Measurements from ENCODE around the gene NMS. TPM values are rescaled to one million over a fixed set of nuclear protein-coding genes. Genes with fewer than 3 reads are reported as not detected.

Gene NMS
- total RNA-seq, 1 donor from 2014 or later, result not detected

GRCh38 chr2:100484390-100484789, 14.1 kb downstream of the NMS start:
- Mint-ChIP-seq H3K4me1 (no peaks in the 10 kb centered on the region), H3K9me3 (no peaks in the 10 kb centered on the region)

GRCh38 chr2:100485396-100485795, 15.1 kb downstream of the NMS start:
- TF ChIP-seq CTCF (IDR thresholded peaks at IDR 0.05), result no peak
- ChIA-PET POLR2A (no interaction called here), CTCF (no interaction called here)
- Mint-ChIP-seq H3K36me3 (ENCODE audit: low read depth) (no peaks in the 10 kb centered on the region), H3K27ac (no peak overlapping the region), H3K4me3 (no peak overlapping the region), H3K27me3 (no peaks in the 10 kb centered on the region), H3K9me3 (no peaks in the 10 kb centered on the region), H3K4me1 (no peaks in the 10 kb centered on the region)
- ATAC-seq (ENCODE audit: low read depth), result no peak
- DNase-seq, result no peak
- intact Hi-C loops (cut with micrococcal nuclease), result no loop called here

More at GRCh38 chr2:100484390-100484789, 14.1 kb downstream of the NMS start:
- Mint-ChIP-seq H3K4me3 (no peak overlapping the region), H3K27me3 (no peaks in the 10 kb centered on the region), H3K27ac (no peak overlapping the region), H3K36me3 (ENCODE audit: low read depth) (no peaks in the 10 kb centered on the region)
- no peak for DNase-seq
- ChIA-PET POLR2A (no interaction called here), CTCF (no interaction called here)
- no peak for TF ChIP-seq CTCF (IDR thresholded peaks at IDR 0.05)
- no peak for ATAC-seq (ENCODE audit: low read depth)
- intact Hi-C loops (cut with micrococcal nuclease), result no loop called here

GRCh38 chr2:100494712-100495111, 24.4 kb downstream of the NMS start:
- Mint-ChIP-seq H3K27me3 (peaks cover 16% of the 10 kb centered on the region), H3K36me3 (ENCODE audit: low read depth) (no peaks in the 10 kb centered on the region), H3K4me1 (no peaks in the 10 kb centered on the region), H3K27ac (no peak overlapping the region), H3K4me3 (no peak overlapping the region), H3K9me3 (peaks cover 8% of the 10 kb centered on the region)
- ATAC-seq (ENCODE audit: low read depth) (no peak), DNase-seq (no peak)
- no peak for TF ChIP-seq CTCF (IDR thresholded peaks at IDR 0.05)
- intact Hi-C loops (cut with micrococcal nuclease), result no loop called here
- POLR2A ChIA-PET, result no interaction called here
- CTCF ChIA-PET, result interaction anchor here (1.1 kb wide), 1 partner anchor 12 kb away, joined by 3 read pairs; no protein-coding TSS in a partner anchor

- intact Hi-C loops (cut with micrococcal nuclease), result no loop called here
- ATAC-seq (ENCODE audit: low read depth), result no peak
- Mint-ChIP-seq H3K4me1 (no peaks in the 10 kb centered on the region), H3K27ac (no peak overlapping the region), H3K36me3 (ENCODE audit: low read depth) (peaks cover 2% of the 10 kb centered on the region), H3K4me3 (no peak overlapping the region), H3K9me3 (peaks cover 26% of the 10 kb centered on the region), H3K27me3 (peaks cover 15% of the 10 kb centered on the region)
- ChIA-PET CTCF (no interaction called here), POLR2A (no interaction called here)
- no peak for DNase-seq
- no peak for TF ChIP-seq CTCF (IDR thresholded peaks at IDR 0.05)
These were observed 32.5 kb downstream of the NMS start for GRCh38 chr2:100502782-100503181.

GRCh38 chr2:100504542-100504941, 34.3 kb downstream of the NMS start:
- CTCF ChIA-PET, result no interaction called here
- H3K9me3 Mint-ChIP-seq, result peaks cover 27% of the 10 kb centered on the region
- ATAC-seq (ENCODE audit: low read depth) (no peak), DNase-seq (no peak)
- no peak overlapping the region for H3K4me3 Mint-ChIP-seq
- intact Hi-C loops (cut with micrococcal nuclease), result no loop called here
- no peak for TF ChIP-seq CTCF (IDR thresholded peaks at IDR 0.05)
- no peaks in the 10 kb centered on the region for H3K4me1 Mint-ChIP-seq
- H3K36me3 Mint-ChIP-seq (ENCODE audit: low read depth), result peaks cover 2% of the 10 kb centered on the region
- H3K27me3 Mint-ChIP-seq, result peaks cover 17% of the 10 kb centered on the region
- POLR2A ChIA-PET, result no interaction called here
- H3K27ac Mint-ChIP-seq, result no peak overlapping the region
